Measurements from ENCODE around the gene SEC62.

GRCh38 chr3:170040418-170040817 is 73.8 kb downstream of the SEC62 start:
- TF ChIP-seq EZH2phosphoT487 (IDR thresholded peaks at IDR 0.05; ENCODE audit: insufficient read depth, low read depth), result no peak
- peak; percentile 40 for TF ChIP-seq EZH2 (IDR thresholded peaks at IDR 0.05; ENCODE audit: insufficient read depth, poor library complexity, severe bottlenecking)
